Measurements from ENCODE around the gene NEURL1.
"Not testable (repeated sequence)": the region's sequence is repeated elsewhere in the genome, so short reads cannot be mapped to it uniquely, and the experiment has no call there.

The NEURL1 gene

GRCh38 chr10:103502849-103503660, 9.6 kb downstream of the NEURL1 start:
- H3K27me3 ChIP-seq (ENCODE audit: control insufficient read depth in 1 of 2, insufficient read depth in 1 of 2, low read length in 2 of 2), result peaks cover 69 to 83% of the 10 kb centered on the region in 2 experiments
- H3K4me1 ChIP-seq (ENCODE audit: control insufficient read depth, insufficient read depth, low read depth, low read length), result peaks cover 10% of the 10 kb centered on the region
- no peak overlapping the region for H2BK120ac ChIP-seq (ENCODE audit: low read depth, low read length)
- H2BK15ac ChIP-seq (ENCODE audit: low read depth, poor library complexity, severe bottlenecking), result no peak overlapping the region
- H4K8ac ChIP-seq (ENCODE audit: low read length), result no peak overlapping the region
- H3K18ac ChIP-seq (ENCODE audit: low read depth in 1 of 2, low read length in 2 of 2), result no peak overlapping the region
- H3K36me3 ChIP-seq (ENCODE audit: control insufficient read depth in 1 of 2, insufficient read depth in 2 of 2, low read depth in 1 of 2, low read length in 2 of 2), result no peaks in the 10 kb centered on the region
- H3K14ac ChIP-seq (ENCODE audit: low read length in 2 of 2), result no peak overlapping the region
- no peak overlapping the region for H2AK5ac ChIP-seq (ENCODE audit: low read length, severe bottlenecking)
- no peak overlapping the region for H3K4ac ChIP-seq (ENCODE audit: low read depth in 1 of 2, low read length in 2 of 2)
- no peak for DNase-seq
- no peaks in the 10 kb centered on the region for H3K79me1 ChIP-seq (replicated peaks; ENCODE audit: low read length, poor library complexity, severe bottlenecking)
- no peak overlapping the region for H3K23ac ChIP-seq (ENCODE audit: low read length in 2 of 2)
- no peak overlapping the region for H2BK5ac ChIP-seq (ENCODE audit: low read depth, low read length, poor library complexity, severe bottlenecking)
- WGBS, result 82% methylated on average over 13 of the region's 13 CpGs
- no peaks in the 10 kb centered on the region for H3K9me3 ChIP-seq (ENCODE audit: control insufficient read depth, low read length)
- H2AFZ ChIP-seq (ENCODE audit: low read depth, low read length), result no peak overlapping the region
- no peak overlapping the region for H3K4me3 ChIP-seq (ENCODE audit: insufficient read depth in 1 of 2, low read depth in 1 of 2, low read length in 2 of 2)
- peak overlapping the region; percentile 68 for H4K91ac ChIP-seq (ENCODE audit: low read length)
- H2BK12ac ChIP-seq (ENCODE audit: low read length in 2 of 2), result no peak overlapping the region
- no peak overlapping the region for H3K27ac ChIP-seq (ENCODE audit: low read length, poor library complexity, severe bottlenecking)
- no peak overlapping the region for H3K9ac ChIP-seq (ENCODE audit: low read length)
- H3K4me2 ChIP-seq (ENCODE audit: low read length, poor library complexity, severe bottlenecking), result no peak overlapping the region

GRCh38 chr10:103503777-103504176, 10.3 kb downstream of the NEURL1 start:
- not testable (repeated sequence) for H4K91ac ChIP-seq (ENCODE audit: low read length); H3K4ac ChIP-seq (ENCODE audit: low read depth in 1 of 2, low read length in 2 of 2); H3K18ac ChIP-seq (ENCODE audit: low read depth in 1 of 2, low read length in 2 of 2); H3K9ac ChIP-seq (ENCODE audit: low read length); H3K4me2 ChIP-seq (ENCODE audit: low read length, poor library complexity, severe bottlenecking); H3K4me3 ChIP-seq (ENCODE audit: insufficient read depth in 1 of 2, low read depth in 1 of 2, low read length in 2 of 2); H3K23ac ChIP-seq (ENCODE audit: low read length in 2 of 2); H2BK5ac ChIP-seq (ENCODE audit: low read depth, low read length, poor library complexity, severe bottlenecking); H3K79me1 ChIP-seq (replicated peaks; ENCODE audit: low read length, poor library complexity, severe bottlenecking); H2AFZ ChIP-seq (ENCODE audit: low read depth, low read length); H2AK5ac ChIP-seq (ENCODE audit: low read length, severe bottlenecking); H3K14ac ChIP-seq (ENCODE audit: low read length in 2 of 2); H3K36me3 ChIP-seq (ENCODE audit: control insufficient read depth in 1 of 2, insufficient read depth in 2 of 2, low read depth in 1 of 2, low read length in 2 of 2); H2BK15ac ChIP-seq (ENCODE audit: low read depth, poor library complexity, severe bottlenecking); H2BK120ac ChIP-seq (ENCODE audit: low read depth, low read length); H2BK12ac ChIP-seq (ENCODE audit: low read length in 2 of 2); H4K8ac ChIP-seq (ENCODE audit: low read length); DNase-seq; H3K9me3 ChIP-seq (ENCODE audit: control insufficient read depth, low read length)
- WGBS, result 92% methylated on average over 4 of the region's 6 CpGs
- H3K27ac ChIP-seq (ENCODE audit: low read length, poor library complexity, severe bottlenecking), result peak overlapping the region; percentile 43
- H3K27me3 ChIP-seq (ENCODE audit: control insufficient read depth in 1 of 2, insufficient read depth in 1 of 2, low read length in 2 of 2), result peaks cover 73 to 87% of the 10 kb centered on the region in 2 experiments
- H3K4me1 ChIP-seq (ENCODE audit: control insufficient read depth, insufficient read depth, low read depth, low read length), result peaks cover 10% of the 10 kb centered on the region

- DNase-seq, result peak; percentile 90
These were observed 10.8 kb downstream of the NEURL1 start for GRCh38 chr10:103504181-103504783.

GRCh38 chr10:103506061-103506460, 12.6 kb downstream of the NEURL1 start:
- H2BK5ac ChIP-seq (ENCODE audit: low read depth, low read length, poor library complexity, severe bottlenecking), result no peak overlapping the region
- no peaks in the 10 kb centered on the region for H3K79me1 ChIP-seq (replicated peaks; ENCODE audit: low read length, poor library complexity, severe bottlenecking)
- no peak overlapping the region for H3K23ac ChIP-seq (ENCODE audit: low read length in 2 of 2)
- no peak overlapping the region for H3K4me2 ChIP-seq (ENCODE audit: low read length, poor library complexity, severe bottlenecking)
- H2AFZ ChIP-seq (ENCODE audit: low read depth, low read length), result no peak overlapping the region
- no peak overlapping the region for H4K91ac ChIP-seq (ENCODE audit: low read length)
- H3K18ac ChIP-seq (ENCODE audit: low read depth in 1 of 2, low read length in 2 of 2), result no peak overlapping the region
- no peak overlapping the region for H2BK120ac ChIP-seq (ENCODE audit: low read depth, low read length)
- no peak overlapping the region for H4K8ac ChIP-seq (ENCODE audit: low read length)
- H2BK12ac ChIP-seq (ENCODE audit: low read length in 2 of 2), result no peak overlapping the region
- WGBS, result 97% methylated on average over 4 of the region's 4 CpGs
- no peak overlapping the region for H2AK5ac ChIP-seq (ENCODE audit: low read length, severe bottlenecking)
- H3K4me1 ChIP-seq (ENCODE audit: control insufficient read depth, insufficient read depth, low read depth, low read length), result peaks cover 10% of the 10 kb centered on the region
- H3K4ac ChIP-seq (ENCODE audit: low read depth in 1 of 2, low read length in 2 of 2), result no peak overlapping the region
- H3K4me3 ChIP-seq (ENCODE audit: insufficient read depth in 1 of 2, low read depth in 1 of 2, low read length in 2 of 2), result no peak overlapping the region
- H3K27ac ChIP-seq (ENCODE audit: low read length, poor library complexity, severe bottlenecking), result no peak overlapping the region
- no peaks in the 10 kb centered on the region for H3K9me3 ChIP-seq (ENCODE audit: control insufficient read depth, low read length)
- no peaks in the 10 kb centered on the region for H3K36me3 ChIP-seq (ENCODE audit: control insufficient read depth in 1 of 2, insufficient read depth in 2 of 2, low read depth in 1 of 2, low read length in 2 of 2)
- no peak overlapping the region for H3K9ac ChIP-seq (ENCODE audit: low read length)
- no peak overlapping the region for H2BK15ac ChIP-seq (ENCODE audit: low read depth, poor library complexity, severe bottlenecking)
- peaks cover 73 to 82% of the 10 kb centered on the region in 2 experiments for H3K27me3 ChIP-seq (ENCODE audit: control insufficient read depth in 1 of 2, insufficient read depth in 1 of 2, low read length in 2 of 2)
- H3K14ac ChIP-seq (ENCODE audit: low read length in 2 of 2), result peak overlapping the region in 1 of 2 experiments; percentile 49
- DNase-seq, result no peak

More at GRCh38 chr10:103504181-103504783, 10.8 kb downstream of the NEURL1 start:
- H3K27me3 ChIP-seq (ENCODE audit: control insufficient read depth in 1 of 2, insufficient read depth in 1 of 2, low read length in 2 of 2), result peaks cover 73 to 84% of the 10 kb centered on the region in 2 experiments
- no peak overlapping the region for H2BK15ac ChIP-seq (ENCODE audit: low read depth, poor library complexity, severe bottlenecking)
- H2AK5ac ChIP-seq (ENCODE audit: low read length, severe bottlenecking), result no peak overlapping the region
- no peak overlapping the region for H4K8ac ChIP-seq (ENCODE audit: low read length)
- H3K79me1 ChIP-seq (replicated peaks; ENCODE audit: low read length, poor library complexity, severe bottlenecking), result no peaks in the 10 kb centered on the region
- no peak overlapping the region for H2BK5ac ChIP-seq (ENCODE audit: low read depth, low read length, poor library complexity, severe bottlenecking)
- peak overlapping the region; percentile 74 for H3K27ac ChIP-seq (ENCODE audit: low read length, poor library complexity, severe bottlenecking)
- no peak overlapping the region for H3K18ac ChIP-seq (ENCODE audit: low read depth in 1 of 2, low read length in 2 of 2)
- no peaks in the 10 kb centered on the region for H3K36me3 ChIP-seq (ENCODE audit: control insufficient read depth in 1 of 2, insufficient read depth in 2 of 2, low read depth in 1 of 2, low read length in 2 of 2)
- no peak overlapping the region for H3K14ac ChIP-seq (ENCODE audit: low read length in 2 of 2)
- no peak overlapping the region for H2BK12ac ChIP-seq (ENCODE audit: low read length in 2 of 2)
- H3K9ac ChIP-seq (ENCODE audit: low read length), result no peak overlapping the region
- H3K9me3 ChIP-seq (ENCODE audit: control insufficient read depth, low read length), result no peaks in the 10 kb centered on the region
- H3K4me1 ChIP-seq (ENCODE audit: control insufficient read depth, insufficient read depth, low read depth, low read length), result peaks cover 10% of the 10 kb centered on the region
- H3K4me3 ChIP-seq (ENCODE audit: insufficient read depth in 1 of 2, low read depth in 1 of 2, low read length in 2 of 2), result no peak overlapping the region
- H3K4ac ChIP-seq (ENCODE audit: low read depth in 1 of 2, low read length in 2 of 2), result no peak overlapping the region
- H3K23ac ChIP-seq (ENCODE audit: low read length in 2 of 2), result no peak overlapping the region
- WGBS, result 6% methylated on average over 7 of the region's 10 CpGs
- H2BK120ac ChIP-seq (ENCODE audit: low read depth, low read length), result no peak overlapping the region
- peak overlapping the region; percentile 44 for H3K4me2 ChIP-seq (ENCODE audit: low read length, poor library complexity, severe bottlenecking)
- no peak overlapping the region for H4K91ac ChIP-seq (ENCODE audit: low read length)
- no peak overlapping the region for H2AFZ ChIP-seq (ENCODE audit: low read depth, low read length)
